HG02759 (cell line): ENCODE measurements around the gene MBOAT1.

Experiments
- ATAC-seq: cut with Tn5 transposase; IDR thresholded peaks from one replicate; pipeline ENCODE4 v1.9.1; 2021; ENCODE audit warnings: mild to moderate bottlenecking, moderate library complexity; ENCODE audit not compliant: unreplicated experiment

The MBOAT1 gene

DNA sequence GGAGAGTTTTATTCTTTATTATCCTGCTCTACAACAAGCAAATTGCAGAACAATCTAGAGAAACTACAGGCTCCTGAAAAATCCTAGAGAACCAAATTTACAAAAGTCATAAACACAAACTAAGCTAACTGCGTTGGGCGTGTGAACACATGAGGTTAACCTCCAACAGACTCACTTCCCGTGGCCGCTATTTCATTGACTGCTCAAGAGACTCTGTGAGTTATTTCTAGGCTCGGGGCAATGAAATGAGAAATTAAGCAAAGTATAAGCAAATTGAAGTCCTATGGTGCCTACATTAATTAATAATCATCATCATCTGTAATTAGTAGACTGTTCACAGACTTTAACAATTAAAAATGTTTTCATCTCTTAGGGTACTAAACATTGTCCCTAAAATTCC is 100.0 kb downstream of the MBOAT1 start:
- no peak for ATAC-seq

DNA sequence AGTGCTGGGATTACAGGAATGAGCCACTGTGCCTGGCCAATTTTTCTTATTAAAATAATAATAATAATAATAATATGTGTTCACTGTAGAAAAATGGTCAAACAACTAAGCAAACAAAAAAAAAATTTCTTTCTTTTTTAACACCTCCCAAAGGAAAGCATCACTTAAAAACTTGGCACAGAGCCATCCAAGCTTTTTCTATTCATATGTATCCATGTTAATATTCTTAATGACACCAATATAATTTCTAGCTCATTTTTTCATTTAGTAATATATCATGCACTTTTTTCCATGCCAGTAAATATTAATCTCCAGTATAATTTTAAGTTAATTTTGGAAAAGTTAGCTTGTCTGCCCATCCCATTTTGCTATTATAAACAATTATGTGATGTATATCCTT is 101.8 kb downstream of the MBOAT1 start:
- ATAC-seq, result no peak

DNA sequence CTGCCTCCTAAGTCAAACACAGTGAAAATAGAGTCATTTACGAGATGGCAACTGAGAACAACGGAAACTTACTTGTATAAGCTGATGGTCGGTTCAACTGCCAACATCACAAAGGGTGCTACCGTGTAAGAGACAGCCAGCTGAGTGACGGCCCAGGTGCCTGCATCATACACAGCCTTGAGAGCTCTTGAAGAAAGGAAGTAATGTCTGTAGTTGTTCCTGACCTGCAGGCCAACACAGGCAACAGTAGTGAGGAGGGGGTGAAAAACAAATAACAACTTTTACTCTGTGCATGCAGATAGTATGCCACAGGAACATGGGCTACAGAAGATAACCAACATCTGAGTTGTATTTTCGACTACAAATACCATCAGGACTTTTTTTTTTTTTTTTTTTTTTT is 102.7 kb downstream of the MBOAT1 start:
- ATAC-seq, result no peak

DNA sequence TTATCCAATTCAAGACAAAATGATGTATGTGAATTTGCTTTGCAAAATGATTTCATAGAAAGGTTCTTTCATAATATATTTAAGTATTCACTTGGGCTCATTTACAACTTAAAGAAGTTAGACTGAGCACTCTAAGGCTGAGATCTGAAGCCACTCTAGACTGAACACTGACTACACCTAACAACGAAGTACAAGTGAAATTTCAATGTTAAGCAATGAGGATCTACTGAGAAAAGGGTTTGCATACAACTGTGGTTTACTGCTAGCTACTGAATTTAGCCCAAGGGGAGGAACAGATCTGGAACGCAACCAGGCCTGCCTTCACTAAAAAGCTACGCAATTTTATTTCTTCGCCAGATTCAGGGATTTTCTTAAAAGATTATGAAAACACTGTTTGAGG is 106.4 kb downstream of the MBOAT1 start:
- no peak for ATAC-seq

DNA sequence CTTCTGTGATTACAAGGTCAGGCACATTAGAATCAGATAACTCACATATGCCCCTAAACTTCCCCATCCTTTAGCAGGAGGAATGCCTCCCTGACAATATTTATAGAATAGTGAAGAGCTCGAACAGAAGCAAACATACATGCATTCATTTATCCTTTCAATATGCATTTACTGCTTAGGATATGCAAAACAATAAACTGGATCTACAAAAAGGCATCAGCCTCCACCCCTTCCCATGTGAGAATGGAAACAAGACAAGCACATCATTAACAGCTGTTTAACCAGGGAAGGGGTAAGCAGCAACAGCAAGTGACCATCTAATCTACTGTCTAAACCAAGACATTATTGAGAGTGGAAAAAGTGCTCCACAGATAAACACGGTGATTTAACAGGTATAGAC is 107.6 kb downstream of the MBOAT1 start:
- no peak for ATAC-seq

DNA sequence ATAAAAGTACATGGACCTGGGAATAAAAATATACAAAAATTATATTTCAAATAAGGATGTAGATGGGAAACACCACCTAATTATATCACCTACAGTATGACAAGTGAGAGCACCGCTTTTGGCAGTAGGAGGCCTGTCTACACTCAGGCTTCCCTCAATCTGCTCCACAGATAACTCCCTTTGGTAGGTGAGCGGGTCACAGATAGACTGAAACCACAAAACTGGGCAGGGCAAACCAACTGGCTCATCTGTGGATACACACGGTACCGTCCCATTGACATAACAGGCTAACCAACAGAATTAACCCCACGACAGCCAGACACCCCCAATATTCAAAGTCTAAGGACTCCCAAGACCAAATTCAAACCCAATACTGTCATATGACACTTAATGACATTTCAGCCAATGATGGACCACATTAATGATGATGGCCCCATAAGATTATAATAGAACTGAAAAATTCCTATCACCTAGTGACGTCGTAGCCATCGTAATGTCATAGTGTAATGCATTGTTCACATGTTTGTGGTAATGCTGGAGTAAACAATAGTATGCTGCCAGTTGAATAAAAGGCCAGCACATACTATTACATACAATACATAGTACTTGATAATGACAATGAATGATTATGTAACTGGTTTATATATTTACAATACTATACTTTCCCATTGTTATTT is 109.7 kb downstream of the MBOAT1 start:
- ATAC-seq, result no peak

DNA sequence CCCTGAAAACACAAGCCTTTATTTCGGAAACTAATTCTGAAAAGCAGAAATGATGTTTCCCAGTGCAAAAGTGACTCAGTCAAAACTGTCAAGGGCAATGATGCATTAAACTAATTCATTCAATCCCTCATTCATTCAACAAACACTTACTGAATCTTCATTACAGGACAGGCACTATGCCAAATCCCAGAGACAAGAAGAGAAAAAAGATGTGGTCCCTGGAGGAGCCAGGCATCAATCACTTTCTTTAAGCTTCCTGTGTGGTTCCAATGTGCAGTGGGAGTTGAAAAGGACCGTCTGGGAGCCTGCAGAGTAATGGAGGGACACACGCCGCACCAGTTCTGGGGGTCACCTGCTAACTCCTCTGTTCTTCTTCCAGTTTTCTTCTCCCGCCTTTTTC is 113.1 kb downstream of the MBOAT1 start:
- ATAC-seq, result no peak

DNA sequence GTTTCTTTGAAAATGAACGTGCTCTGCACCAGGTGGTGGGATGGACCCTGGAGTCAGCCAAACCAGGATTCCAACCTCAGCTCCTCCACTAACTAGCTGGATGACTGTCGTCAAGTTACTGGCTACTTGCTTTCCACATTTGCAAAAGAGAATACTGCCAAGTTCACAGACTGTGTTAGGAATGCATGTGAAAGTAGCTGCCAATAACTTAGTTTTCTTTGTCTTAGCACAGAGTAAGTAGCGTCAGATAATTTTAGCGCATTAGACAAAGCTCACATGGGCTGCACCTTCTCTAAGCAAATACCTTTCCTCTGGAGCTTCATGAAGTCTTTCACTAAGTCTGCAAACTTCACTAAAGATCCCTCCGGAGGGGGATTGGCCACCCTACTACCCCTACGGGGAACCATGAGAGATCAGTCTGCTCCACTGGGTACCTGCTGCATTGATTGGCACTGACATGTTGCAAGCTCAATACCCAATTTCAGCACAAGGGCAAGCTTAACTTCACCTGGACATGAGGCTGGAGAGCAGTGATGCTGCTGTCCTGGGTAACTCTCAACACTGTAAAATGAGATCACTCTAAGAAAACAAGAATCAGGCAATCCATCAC is 113.9 kb downstream of the MBOAT1 start:
- no peak for ATAC-seq

DNA sequence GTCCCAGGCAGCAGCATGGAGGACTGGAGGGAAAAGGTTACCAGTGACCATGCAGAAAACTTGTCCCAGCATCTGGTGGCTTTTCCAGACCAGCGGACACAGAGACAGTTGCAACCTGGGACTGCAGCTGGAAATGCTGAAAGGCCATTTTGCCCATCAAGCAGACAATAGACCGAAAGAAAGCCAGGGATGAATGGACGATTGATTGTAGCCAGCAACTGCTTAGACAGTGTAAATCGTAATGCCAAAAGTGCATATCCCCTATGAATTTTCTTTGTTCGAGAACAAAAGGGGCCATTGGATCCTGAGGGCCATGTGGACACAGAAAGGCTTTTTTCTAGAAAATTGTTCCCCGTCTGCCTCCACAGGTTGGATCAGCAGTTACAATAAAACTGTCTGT is 115.7 kb downstream of the MBOAT1 start:
- ATAC-seq, result no peak

DNA sequence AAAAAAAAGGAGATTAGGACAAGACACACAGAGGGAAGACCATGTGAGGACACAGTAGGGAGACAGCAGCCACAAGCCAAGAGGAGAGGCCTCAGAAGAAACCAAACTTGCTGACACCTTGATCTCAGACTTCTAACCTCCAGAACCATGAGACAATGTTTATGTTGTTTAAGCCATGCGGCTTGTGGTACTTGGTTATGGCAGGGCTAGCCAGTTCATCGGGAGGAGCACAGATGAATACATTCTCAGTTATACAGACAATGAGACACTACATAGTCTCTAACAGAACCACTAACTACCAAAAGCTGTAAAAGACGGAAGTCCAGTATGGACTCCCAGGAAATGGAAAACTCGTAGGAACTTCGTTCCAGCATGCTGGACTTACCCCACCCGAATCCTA is 116.8 kb downstream of the MBOAT1 start:
- no peak for ATAC-seq

DNA sequence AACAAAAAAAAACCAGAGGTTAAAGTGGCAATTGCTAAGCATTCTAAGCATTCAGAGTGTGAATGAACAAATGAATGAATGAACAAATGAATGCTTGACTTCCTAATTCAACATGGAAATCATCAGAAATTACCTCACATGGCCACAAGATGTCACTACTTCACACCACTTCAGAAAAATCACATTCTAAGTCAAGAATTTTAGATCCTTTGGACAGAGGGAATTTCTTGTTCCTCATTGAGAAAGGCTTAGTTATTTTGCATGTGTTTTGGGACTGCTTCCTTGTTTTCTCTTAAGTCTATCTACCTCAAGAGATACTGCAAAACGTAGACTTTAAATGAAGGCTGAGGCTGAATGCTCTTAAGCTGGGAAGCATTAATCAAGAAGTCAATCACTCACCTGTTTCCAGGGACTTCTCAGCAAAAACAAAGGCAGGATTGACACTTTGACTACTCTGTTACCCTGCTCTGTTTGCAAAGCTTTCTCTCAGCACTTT is 120.2 kb downstream of the MBOAT1 start:
- peak; percentile 65 for ATAC-seq

DNA sequence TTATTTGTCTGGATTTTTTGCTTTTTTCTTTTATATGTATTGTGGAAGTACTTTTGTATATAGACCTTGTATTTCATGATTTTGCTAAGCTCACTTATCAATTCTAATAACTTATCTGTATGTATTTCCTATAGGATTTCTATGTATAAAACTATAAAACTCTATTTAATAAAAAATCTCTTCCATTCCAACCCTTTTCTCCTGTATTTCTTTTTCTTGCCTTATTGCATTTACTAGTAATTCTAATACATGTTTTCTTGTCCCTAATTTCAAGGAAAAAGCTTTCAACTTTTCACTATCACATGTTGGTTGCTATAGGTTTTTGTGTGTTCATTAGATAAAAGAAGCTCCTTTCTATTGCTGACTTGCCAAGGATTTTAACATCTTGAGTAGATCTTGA is 125.3 kb downstream of the MBOAT1 start:
- ATAC-seq, result no peak

DNA sequence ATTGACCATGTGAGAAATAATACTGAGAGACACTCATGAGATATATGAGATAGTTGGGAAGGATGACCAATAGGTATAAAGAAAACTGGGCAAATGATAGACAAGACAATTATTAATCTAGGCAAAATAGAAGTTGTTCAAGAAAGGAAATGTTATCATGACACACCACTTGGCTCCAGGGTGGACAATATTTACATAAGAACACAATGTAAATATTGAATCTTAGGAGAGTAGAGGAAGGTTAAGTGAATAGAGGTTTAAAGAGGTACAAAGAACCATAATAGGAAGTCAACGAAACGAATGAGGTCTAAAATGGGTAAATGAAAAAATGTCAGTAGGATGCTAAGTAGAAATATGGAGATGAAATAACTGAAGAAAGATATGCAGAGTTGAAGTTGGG is 126.5 kb downstream of the MBOAT1 start:
- ATAC-seq, result no peak

DNA sequence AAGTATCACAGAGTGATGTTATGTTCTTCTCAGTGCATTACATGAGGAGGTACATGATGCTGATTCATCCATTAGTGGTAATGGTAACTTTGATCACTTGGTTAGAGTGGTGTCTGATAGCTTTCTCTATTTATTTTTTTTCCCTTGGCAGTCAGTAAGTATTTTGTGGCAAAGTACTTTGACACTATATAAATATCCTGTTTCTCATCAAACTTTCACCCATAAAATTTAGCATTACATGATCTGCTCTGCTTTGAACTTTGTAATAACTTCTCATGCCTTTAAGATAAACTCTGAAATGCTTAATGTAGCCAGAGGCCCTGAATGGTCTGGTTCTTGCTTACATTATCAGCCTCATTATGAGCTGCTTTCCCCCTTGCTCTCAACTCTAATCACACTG is 127.9 kb downstream of the MBOAT1 start:
- no peak for ATAC-seq

DNA sequence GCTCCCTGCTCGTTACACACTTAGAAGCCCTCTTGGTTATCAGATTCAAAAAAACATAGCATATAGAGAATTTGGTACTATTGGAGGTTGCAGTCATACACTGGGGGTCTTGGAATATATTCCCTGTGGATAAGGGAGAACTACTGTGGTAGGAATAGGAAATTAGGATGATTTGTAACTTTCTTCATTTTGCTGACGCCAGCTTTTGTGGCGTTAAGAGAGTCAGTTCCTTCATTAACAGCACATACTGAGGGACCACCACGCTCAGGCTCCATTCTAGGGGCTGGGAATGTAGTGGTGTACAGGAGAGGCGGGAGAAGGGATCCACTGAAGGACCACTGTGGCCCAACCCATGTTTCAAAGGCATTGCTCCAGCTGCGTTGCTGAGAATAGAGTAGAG is 140.3 kb downstream of the MBOAT1 start:
- no peak for ATAC-seq

DNA sequence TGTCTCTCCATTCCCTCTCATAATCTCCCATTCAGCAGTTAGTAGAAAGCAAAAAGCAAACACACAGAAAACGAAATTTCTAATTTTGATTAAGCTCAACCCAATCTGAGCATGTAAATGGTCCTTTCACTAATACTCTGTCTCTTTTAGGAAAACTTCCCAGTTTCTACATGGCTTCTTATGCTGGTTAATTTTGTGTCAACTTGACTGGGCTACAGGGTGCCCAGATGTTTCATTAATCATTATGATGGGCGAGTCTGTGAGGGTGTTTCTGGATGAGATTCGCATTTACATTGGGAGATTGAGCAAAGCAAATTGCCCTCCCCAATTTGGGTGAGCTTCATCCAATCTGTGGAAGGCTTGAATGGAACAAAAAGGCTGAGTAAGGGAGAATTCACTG is 142.2 kb downstream of the MBOAT1 start:
- ATAC-seq, result no peak

DNA sequence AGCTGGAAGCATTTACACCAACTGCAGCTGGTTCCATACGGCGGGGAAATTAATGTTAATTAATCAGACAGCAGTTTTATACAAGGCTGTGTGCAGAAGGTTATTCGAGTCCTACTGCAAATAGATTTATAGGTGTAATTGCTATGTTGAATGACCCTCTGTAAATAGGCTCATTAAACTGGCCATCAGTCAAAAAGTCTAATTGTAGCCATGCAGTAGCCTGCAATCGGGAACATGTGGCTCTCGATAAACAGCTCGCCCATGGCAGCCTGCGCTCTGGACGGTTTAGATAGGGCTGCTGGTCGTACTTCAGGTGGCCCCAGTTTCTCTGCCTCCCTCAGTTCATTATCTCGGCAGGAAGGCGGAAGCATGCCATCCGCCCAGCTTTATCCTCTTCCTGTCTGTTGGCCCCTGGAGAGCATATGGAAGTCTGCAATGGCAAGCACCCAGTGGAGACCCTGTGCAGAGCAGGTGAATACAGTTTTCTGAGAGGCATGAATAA is 143.2 kb downstream of the MBOAT1 start:
- ATAC-seq, result no peak

DNA sequence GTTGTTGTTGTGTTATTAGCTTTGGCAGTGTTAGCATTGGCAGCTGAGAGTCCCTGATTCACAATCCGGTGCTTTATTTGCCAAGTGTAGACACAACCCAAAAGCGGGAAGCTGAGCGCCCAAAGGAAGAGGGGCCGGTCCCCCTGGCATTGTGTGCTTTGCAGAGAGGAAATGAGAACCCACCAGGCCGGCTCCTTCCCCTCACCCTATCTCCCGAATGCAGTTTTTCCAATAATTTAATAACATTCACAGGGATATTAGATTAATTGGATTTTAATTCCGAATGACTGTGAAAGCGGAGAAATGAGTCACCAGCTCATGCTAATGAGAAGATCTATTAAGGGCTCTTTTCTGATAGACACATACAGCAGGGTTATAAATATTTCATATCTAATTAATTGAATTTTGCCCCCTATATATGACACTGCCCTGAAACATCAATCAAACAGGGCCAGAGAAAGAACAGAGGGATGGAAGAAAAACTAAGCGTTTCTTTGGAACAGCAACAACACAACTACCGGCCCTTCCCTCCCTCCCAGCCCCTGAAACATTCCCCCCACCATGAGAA is 143.8 kb downstream of the MBOAT1 start:
- ATAC-seq, result no peak

DNA sequence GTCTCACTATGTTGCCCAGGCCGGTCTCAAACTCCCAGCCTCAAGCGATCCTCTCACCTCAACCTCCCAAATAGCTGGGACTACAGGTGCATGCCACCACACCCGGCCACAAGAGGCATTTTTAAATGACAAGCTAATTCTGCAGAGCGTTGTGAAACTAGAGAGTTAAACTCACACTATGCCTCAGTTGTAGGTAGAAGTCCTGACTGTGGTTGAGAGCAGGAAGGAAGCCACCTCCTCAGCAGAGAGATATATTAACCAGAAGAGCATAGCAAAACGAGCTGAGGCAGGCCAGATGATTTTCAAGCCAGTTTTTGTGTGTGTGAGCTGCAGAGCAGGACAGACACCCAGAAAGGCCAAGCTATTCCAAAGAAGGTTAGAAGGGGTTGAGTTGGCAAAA is 150.3 kb downstream of the MBOAT1 start:
- ATAC-seq, result peak; percentile 62

DNA sequence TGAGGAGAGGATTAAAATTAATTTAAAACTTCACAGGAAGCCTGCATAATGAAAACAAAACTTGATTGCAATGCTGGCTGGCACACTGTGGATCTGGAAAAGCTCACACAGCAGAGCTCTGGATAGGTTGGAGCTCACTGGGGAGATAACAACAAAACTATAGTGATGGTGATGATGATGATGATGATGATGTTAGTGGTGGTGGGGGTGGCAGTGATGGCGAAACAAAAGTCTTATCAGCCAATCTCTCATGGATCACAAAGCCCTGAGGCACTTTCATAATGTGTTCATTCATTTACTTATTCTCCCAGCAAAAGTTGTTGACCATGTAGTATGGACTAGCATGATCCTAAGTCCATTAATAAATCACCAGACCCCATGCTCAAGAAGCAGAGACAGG is 152.0 kb downstream of the MBOAT1 start:
- ATAC-seq, result no peak

DNA sequence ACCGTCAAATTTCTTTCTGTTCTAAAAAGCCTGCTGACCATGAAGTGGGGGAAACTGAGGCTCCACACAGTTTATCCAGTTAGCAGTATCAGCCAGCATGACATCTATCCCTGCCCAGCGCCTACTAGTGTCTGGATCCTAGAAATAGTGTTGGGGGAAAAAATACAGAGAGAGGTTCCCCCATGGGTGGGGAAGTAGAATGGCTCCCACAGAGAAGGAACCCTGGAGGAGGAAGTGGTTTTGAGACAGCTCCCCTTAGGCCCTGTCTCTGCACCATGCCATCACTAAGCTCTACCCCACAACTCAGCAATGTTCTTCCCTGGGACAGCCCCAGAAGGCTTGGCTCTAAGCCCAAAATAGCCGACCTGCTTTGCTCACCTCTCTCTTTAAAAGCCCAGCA is 153.4 kb downstream of the MBOAT1 start:
- ATAC-seq, result no peak

DNA sequence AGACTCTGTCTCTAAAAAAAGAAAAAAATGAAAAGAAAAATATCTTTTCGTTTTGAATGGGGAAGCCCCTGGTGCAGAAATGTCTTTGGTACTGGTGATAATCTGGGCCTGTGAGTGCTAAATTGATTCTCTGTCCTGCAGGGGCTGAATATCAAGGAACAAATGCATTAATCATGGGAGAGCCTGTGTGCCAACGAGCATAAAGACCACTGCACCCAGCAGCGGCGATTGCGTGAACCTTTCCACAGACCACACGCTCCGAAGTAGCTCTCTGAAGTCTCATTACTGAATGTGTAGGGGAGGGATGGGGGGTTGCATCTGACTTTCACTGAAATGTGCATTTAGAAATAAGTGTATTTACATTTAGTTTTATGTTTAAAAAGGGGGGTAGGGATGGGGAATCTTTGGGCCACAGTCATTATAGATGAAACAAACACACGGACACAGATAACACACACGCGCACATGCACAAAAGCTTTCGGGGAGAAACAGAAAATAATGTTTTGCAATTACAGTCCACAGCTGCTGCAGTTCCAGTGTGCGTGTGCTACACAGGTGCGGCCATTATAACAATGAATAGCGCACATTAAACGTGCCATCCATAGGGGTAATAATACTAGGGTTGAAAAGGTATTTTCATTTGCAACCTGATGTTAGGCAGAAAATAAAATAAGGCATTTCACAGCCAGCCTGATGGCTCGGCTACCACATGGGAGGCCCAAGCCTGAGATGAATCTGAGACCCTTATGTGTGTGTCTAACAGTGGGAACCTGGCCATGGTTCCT is 154.0 kb downstream of the MBOAT1 start:
- no peak for ATAC-seq
